Measurements from ENCODE around the gene SCAMP3. TPM values are rescaled to one million over a fixed set of nuclear protein-coding genes. Genes with fewer than 3 reads are reported as not detected.

SCAMP3 gene
- total and polyA plus RNA-seq, 8 donors = 45.8 to 85.3 (median 55.7) TPM

- Histone ChIP-seq H3K36me3 (peaks cover 0 to 8% of the 10 kb centered on the region in 2 donors), H3K4me3 (peak within 1 kb of the TSS; percentile 75 to 78), H3K27me3 (no peaks in the 10 kb centered on the region), H3K27ac (peak within 1 kb of the TSS; percentile 98 to 100), H3K4me1 (peaks cover 20 to 37% of the 10 kb centered on the region in 2 donors), H3K9me3 (no peaks in the 10 kb centered on the region)
- no peak for TF ChIP-seq CTCF (IDR thresholded peaks at IDR 0.05)
- DNase-seq (peak; percentile 91 to 96 (median 94)), ATAC-seq (peak; percentile 87)
- intact Hi-C loops (cut with DNase I) = no loop called here
These were observed 53.4 kb downstream of the SCAMP3 start, which contains the start of gene MTX1 for GRCh38 chr1:155208541-155209311. Gene MTX1, plus strand, starts transcription at chr1:155208695. Its CDS starts 110 bp downstream, at chr1:155208805.

GRCh38 chr1:155207806-155208540, 54.2 kb downstream of the SCAMP3 start, which contains the start of gene THBS3:
Gene THBS3, minus strand, starts transcription at chr1:155207897. Its CDS starts 21 bp downstream, at chr1:155207876.
- H3K9me3 ChIP-seq = no peaks in the 10 kb centered on the region
- peaks cover 0 to 8% of the 10 kb centered on the region in 2 donors for H3K36me3 ChIP-seq
- no peak for TF ChIP-seq CTCF (IDR thresholded peaks at IDR 0.05)
- H3K4me1 ChIP-seq = peaks cover 20 to 37% of the 10 kb centered on the region in 2 donors
- peak in 1 of 4 donors; percentile 53 for DNase-seq
- ATAC-seq = peak; percentile 12
- intact Hi-C loops (cut with DNase I) = no loop called here
- H3K27me3 ChIP-seq = no peaks in the 10 kb centered on the region
- H3K27ac ChIP-seq = peak within 1 kb of the TSS; percentile 98 to 100
- H3K4me3 ChIP-seq = peak within 1 kb of the TSS; percentile 75 to 78

- H3K9me3 ChIP-seq = no peaks in the 10 kb centered on the region
- H3K27me3 ChIP-seq = no peaks in the 10 kb centered on the region
- peak overlapping the region; percentile 98 to 100 for H3K27ac ChIP-seq
- TF ChIP-seq CTCF (IDR thresholded peaks at IDR 0.05) = peak; percentile 64 to 79
- intact Hi-C loops (cut with DNase I) = no loop called here
- ATAC-seq (peak; percentile 50), DNase-seq (peak; percentile 56 to 93 (median 85))
- peaks cover 20 to 37% of the 10 kb centered on the region in 2 donors for H3K4me1 ChIP-seq
- H3K36me3 ChIP-seq = peaks cover 0 to 7% of the 10 kb centered on the region in 2 donors
- H3K4me3 ChIP-seq = peak overlapping the region; percentile 15 to 75
These were observed 55.0 kb downstream of the SCAMP3 start for GRCh38 chr1:155206891-155207805.

Other genes starting within 250 kb of the SCAMP3 start
- gene DCST2, start 228.6 kb downstream of the SCAMP3 start, total RNA-seq = 1 to 10 TPM in 1 of 2 donors, under 1 TPM in 1; 0.60 to 1.3 TPM
- 1 to 10 TPM; 1.9 to 2.5 (median 2.2) TPM for gene DCST2, start 228.6 kb downstream of the SCAMP3 start, polyA plus RNA-seq (ENCODE audit: insufficient read length in 6 of 6)
- not detected for gene DCST1, start 228.5 kb downstream of the SCAMP3 start, total RNA-seq
- gene DCST1, start 228.5 kb downstream of the SCAMP3 start, polyA plus RNA-seq (ENCODE audit: insufficient read length in 6 of 6) = under 1 TPM; 0.57 to 0.87 (median 0.79) TPM
- 100 to 1,000 TPM; 116 to 172 TPM for gene ADAM15, start 211.0 kb downstream of the SCAMP3 start, total RNA-seq
- 100 to 1,000 TPM in 1 of 6 donors, 10 to 100 TPM in 5; 54.4 to 105 (median 74.6) TPM for gene ADAM15, start 211.0 kb downstream of the SCAMP3 start, polyA plus RNA-seq (ENCODE audit: insufficient read length in 6 of 6)
- 10 to 100 TPM in 1 of 2 donors, 1 to 10 TPM in 1; 8.6 to 11.2 TPM for gene EFNA4, start 198.6 kb downstream of the SCAMP3 start, total RNA-seq
- 10 to 100 TPM; 19.1 to 23.1 (median 22.6) TPM for gene EFNA4, start 198.6 kb downstream of the SCAMP3 start, polyA plus RNA-seq (ENCODE audit: insufficient read length in 6 of 6)
- 1 to 10 TPM; 1.1 to 2.0 TPM for gene EFNA3, start 183.5 kb downstream of the SCAMP3 start, total RNA-seq
- gene EFNA3, start 183.5 kb downstream of the SCAMP3 start, polyA plus RNA-seq (ENCODE audit: insufficient read length in 6 of 6) = 1 to 10 TPM; 2.6 to 4.8 (median 3.9) TPM
- gene EFNA1, start 134.5 kb downstream of the SCAMP3 start, total RNA-seq = 100 to 1,000 TPM in 1 of 2 donors, 10 to 100 TPM in 1; 63.7 to 148 TPM
- 100 to 1,000 TPM in 3 of 6 donors, 10 to 100 TPM in 3; 83.5 to 105 (median 98.4) TPM for gene EFNA1, start 134.5 kb downstream of the SCAMP3 start, polyA plus RNA-seq (ENCODE audit: insufficient read length in 6 of 6)
- 10 to 100 TPM; 46.6 to 64.6 TPM for gene SLC50A1, start 126.5 kb downstream of the SCAMP3 start, total RNA-seq
- 10 to 100 TPM; 31.9 to 41.6 (median 34.5) TPM for gene SLC50A1, start 126.5 kb downstream of the SCAMP3 start, polyA plus RNA-seq (ENCODE audit: insufficient read length in 6 of 6)
- gene DPM3, start 121.8 kb downstream of the SCAMP3 start, total RNA-seq = 10 to 100 TPM; 63.1 to 91.0 TPM
- gene DPM3, start 121.8 kb downstream of the SCAMP3 start, polyA plus RNA-seq (ENCODE audit: insufficient read length in 6 of 6) = 10 to 100 TPM; 19.6 to 30.7 (median 27.3) TPM
- gene KRTCAP2, start 89.1 kb downstream of the SCAMP3 start, total RNA-seq = 100 to 1,000 TPM; 176 to 184 TPM
- gene KRTCAP2, start 89.1 kb downstream of the SCAMP3 start, polyA plus RNA-seq (ENCODE audit: insufficient read length in 6 of 6) = 100 to 1,000 TPM in 4 of 6 donors, 10 to 100 TPM in 2; 93.9 to 116 (median 110) TPM
- under 1 TPM; 0.45 to 0.73 TPM for gene TRIM46, start 88.5 kb downstream of the SCAMP3 start, total RNA-seq
- gene TRIM46, start 88.5 kb downstream of the SCAMP3 start, polyA plus RNA-seq (ENCODE audit: insufficient read length in 6 of 6) = 1 to 10 TPM; 3.6 to 6.2 (median 4.6) TPM
- gene THBS3, start 54.5 kb downstream of the SCAMP3 start, total RNA-seq = 10 to 100 TPM; 30.6 to 41.8 TPM
- 10 to 100 TPM; 33.1 to 51.0 (median 44.6) TPM for gene THBS3, start 54.5 kb downstream of the SCAMP3 start, polyA plus RNA-seq (ENCODE audit: insufficient read length in 6 of 6)
- gene MTX1, start 53.7 kb downstream of the SCAMP3 start, total RNA-seq = 10 to 100 TPM; 30.2 to 45.5 TPM
- gene MTX1, start 53.7 kb downstream of the SCAMP3 start, polyA plus RNA-seq (ENCODE audit: insufficient read length in 6 of 6) = 10 to 100 TPM; 28.6 to 36.5 (median 31.1) TPM
- 10 to 100 TPM; 23.2 to 33.5 TPM for gene ENTREP3, start 6.9 kb downstream of the SCAMP3 start, total RNA-seq
- 10 to 100 TPM; 17.1 to 24.4 (median 20.1) TPM for gene ENTREP3, start 6.9 kb downstream of the SCAMP3 start, polyA plus RNA-seq (ENCODE audit: insufficient read length in 6 of 6)
- gene CLK2, start 11.1 kb upstream of the SCAMP3 start, total RNA-seq = 10 to 100 TPM; 45.4 to 55.2 TPM
- 10 to 100 TPM; 70.0 to 94.8 (median 78.8) TPM for gene CLK2, start 11.1 kb upstream of the SCAMP3 start, polyA plus RNA-seq (ENCODE audit: insufficient read length in 6 of 6)
- 1 to 10 TPM; 2.4 to 3.8 TPM for gene HCN3, start 15.1 kb upstream of the SCAMP3 start, total RNA-seq
- 10 to 100 TPM in 2 of 6 donors, 1 to 10 TPM in 4; 8.1 to 11.7 (median 8.6) TPM for gene HCN3, start 15.1 kb upstream of the SCAMP3 start, polyA plus RNA-seq (ENCODE audit: insufficient read length in 6 of 6)
- gene PKLR, start 39.1 kb upstream of the SCAMP3 start, total RNA-seq = not detected
- gene PKLR, start 39.1 kb upstream of the SCAMP3 start, polyA plus RNA-seq (ENCODE audit: insufficient read length in 6 of 6) = under 1 TPM in 4 of 6 donors, not detected in 2; 0.07 to 0.21 (median 0.14) TPM
- gene FDPS, start 46.5 kb upstream of the SCAMP3 start, total RNA-seq = 100 to 1,000 TPM; 206 to 411 TPM
- gene FDPS, start 46.5 kb upstream of the SCAMP3 start, polyA plus RNA-seq (ENCODE audit: insufficient read length in 6 of 6) = 100 to 1,000 TPM; 166 to 213 (median 184) TPM
- 10 to 100 TPM; 36.2 to 42.8 TPM for gene RUSC1, start 58.5 kb upstream of the SCAMP3 start, total RNA-seq
- 10 to 100 TPM; 32.7 to 43.3 (median 36.7) TPM for gene RUSC1, start 58.5 kb upstream of the SCAMP3 start, polyA plus RNA-seq (ENCODE audit: insufficient read length in 6 of 6)